Measurements from ENCODE around the gene CCDC88B. TPM values are rescaled to one million over a fixed set of nuclear protein-coding genes. Genes with fewer than 3 reads are reported as not detected.

CCDC88B gene
- total RNA-seq, 2 donors from 2014 or later = 15.0 to 52.2 TPM

GRCh38 chr11:64364911-64365310, 24.9 kb downstream of the CCDC88B start:
- TF ChIP-seq CTCF (IDR thresholded peaks at IDR 0.05) = no peak
- no peak overlapping the region for H3K9ac ChIP-seq (ENCODE audit: low read depth in 2 of 2, low read length in 2 of 2)
- H3K9me3 ChIP-seq = no peaks in the 10 kb centered on the region
- intact Hi-C loops (cut with DNase I) = no loop called here
- no peak overlapping the region for H3K27ac ChIP-seq
- H3K27me3 ChIP-seq = no peaks in the 10 kb centered on the region
- H3K4me1 ChIP-seq = peaks cover 4% of the 10 kb centered on the region
- no peak for DNase-seq
- no peaks in the 10 kb centered on the region for H3K36me3 ChIP-seq
- H3K4me3 ChIP-seq = no peak overlapping the region

GRCh38 chr11:64366751-64367150, 26.7 kb downstream of the CCDC88B start:
- Histone ChIP-seq H3K4me1 (no peaks in the 10 kb centered on the region), H3K9me3 (no peaks in the 10 kb centered on the region), H3K9ac (ENCODE audit: low read depth in 2 of 2, low read length in 2 of 2) (no peak overlapping the region), H3K4me3 (no peak overlapping the region), H3K27ac (no peak overlapping the region), H3K36me3 (no peaks in the 10 kb centered on the region), H3K27me3 (no peaks in the 10 kb centered on the region)
- DNase-seq = no peak
- intact Hi-C loops (cut with DNase I) = no loop called here
- no peak for TF ChIP-seq CTCF (IDR thresholded peaks at IDR 0.05)

GRCh38 chr11:64367931-64368672, 28.1 kb downstream of the CCDC88B start:
- Histone ChIP-seq H3K27ac (no peak overlapping the region), H3K27me3 (no peaks in the 10 kb centered on the region), H3K4me3 (no peak overlapping the region), H3K4me1 (no peaks in the 10 kb centered on the region), H3K9me3 (no peaks in the 10 kb centered on the region), H3K36me3 (no peaks in the 10 kb centered on the region), H3K9ac (ENCODE audit: low read depth in 2 of 2, low read length in 2 of 2) (no peak overlapping the region)
- no peak for TF ChIP-seq CTCF (IDR thresholded peaks at IDR 0.05)
- no peak for DNase-seq
- intact Hi-C loops (cut with DNase I) = no loop called here

- Histone ChIP-seq H3K9ac (ENCODE audit: low read depth in 2 of 2, low read length in 2 of 2) (no peak overlapping the region), H3K36me3 (no peaks in the 10 kb centered on the region)
- no peak for DNase-seq
Observed at GRCh38 chr11:64368673-64369074, 28.7 kb downstream of the CCDC88B start.

More at GRCh38 chr11:64368673-64369074, 28.7 kb downstream of the CCDC88B start:
- TF ChIP-seq CTCF (IDR thresholded peaks at IDR 0.05) = no peak
- H3K4me3 ChIP-seq = no peak overlapping the region
- no peaks in the 10 kb centered on the region for H3K4me1 ChIP-seq
- intact Hi-C loops (cut with DNase I) = no loop called here
- H3K27ac ChIP-seq = no peak overlapping the region
- no peaks in the 10 kb centered on the region for H3K27me3 ChIP-seq
- H3K9me3 ChIP-seq = no peaks in the 10 kb centered on the region

Data from colonic mucosa (tissue), 4 donors.